ENCODE data around the gene CHST11.

Gene CHST11

DNA sequence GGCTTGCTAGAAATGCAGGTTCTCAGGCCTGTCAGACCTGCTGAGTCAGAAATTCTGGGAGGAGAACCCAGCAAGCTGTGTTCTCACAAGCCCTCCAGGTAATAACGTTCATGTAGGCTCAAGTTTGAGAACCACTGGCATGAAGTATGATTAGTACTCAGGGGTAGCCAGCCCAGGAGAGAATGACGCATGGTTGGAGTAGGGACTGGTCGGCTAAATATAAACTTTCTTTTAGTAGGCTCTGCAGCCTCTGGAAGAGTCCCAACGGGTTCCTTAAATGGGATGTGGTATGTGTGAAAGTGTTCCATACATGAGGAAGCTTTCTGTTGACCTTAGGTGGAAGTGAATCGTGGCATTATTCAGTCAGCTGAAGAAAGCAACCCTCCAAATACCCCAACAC is 292.0 kb downstream of the CHST11 start:
- no peak for DNase-seq

DNA sequence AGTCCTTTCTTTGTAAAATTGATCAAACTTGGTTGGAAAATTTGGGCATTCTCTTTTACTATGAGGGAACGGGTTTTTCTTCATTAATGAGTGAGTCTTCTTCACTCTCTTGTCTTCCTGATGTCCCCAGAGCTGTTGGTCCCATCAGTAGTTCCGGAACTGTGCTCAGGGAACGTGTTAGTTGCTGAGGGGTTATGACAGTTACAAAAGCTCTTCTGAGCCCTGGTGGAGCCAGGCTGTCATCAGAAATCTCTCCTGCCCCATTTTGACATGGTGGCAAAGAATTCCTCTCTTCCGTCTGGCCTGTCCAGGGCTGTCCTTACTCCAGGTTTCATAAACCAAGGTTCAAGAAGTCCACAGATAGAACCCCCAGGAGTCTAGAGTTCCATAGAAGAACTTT is 292.8 kb downstream of the CHST11 start:
- DNase-seq, result no peak

DNA sequence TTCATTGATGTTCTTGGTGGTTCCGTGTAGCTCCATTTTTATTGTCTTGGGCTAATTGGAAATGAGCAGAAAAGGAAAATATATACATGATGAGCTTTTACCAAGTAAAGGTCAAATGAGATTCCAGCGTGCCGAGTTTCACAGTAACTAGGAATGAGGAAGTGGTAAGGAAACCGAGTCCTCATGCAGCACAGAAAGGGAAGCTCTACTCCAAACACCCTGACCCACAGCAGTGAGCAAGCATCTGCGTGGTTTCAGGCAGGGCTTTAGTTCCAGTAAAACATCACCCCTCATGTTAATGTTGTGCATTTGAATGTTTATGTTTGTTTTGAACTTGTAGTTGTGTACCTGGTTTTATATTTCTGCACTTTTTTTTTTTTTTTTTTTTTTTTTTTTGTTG is 293.3 kb downstream of the CHST11 start:
- DNase-seq, result peak; percentile 23

DNA sequence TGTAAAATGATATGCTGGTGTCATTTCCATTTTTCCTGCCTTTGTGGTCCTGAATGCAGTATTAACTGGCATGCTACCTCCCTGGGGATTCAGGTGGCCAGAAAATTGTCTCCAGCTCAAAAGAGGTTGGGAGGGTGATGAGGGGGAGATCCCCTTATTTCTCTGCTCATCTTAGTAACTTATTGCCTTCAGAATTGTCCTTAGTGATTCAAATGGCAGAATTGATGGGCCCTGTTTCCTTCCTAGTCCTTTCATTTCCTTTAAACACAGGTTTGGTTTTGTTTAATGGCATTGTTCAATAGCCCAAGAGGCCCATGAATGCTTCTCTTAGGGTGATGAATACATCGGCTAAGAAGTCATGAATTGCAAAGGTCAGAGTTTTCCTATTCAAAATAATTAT is 294.4 kb downstream of the CHST11 start:
- no peak for DNase-seq

DNA sequence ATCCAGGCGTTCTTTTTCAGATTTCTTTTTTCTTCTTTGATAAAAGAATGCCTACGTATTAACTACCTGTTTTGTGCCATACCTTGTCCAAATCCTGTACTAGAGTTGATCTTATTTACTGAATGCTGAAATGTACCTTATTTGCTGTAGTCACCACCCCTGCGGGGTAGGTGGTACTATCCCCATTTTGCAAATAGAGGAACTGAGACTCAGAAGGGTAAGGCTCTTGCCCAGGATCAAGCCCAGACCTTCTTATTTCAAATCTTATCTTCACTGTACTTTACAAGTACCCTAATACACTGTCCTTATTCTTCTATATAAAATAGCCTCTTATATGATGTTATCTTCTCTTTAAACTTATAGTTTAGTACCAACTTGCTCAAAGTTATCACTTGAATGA is 294.8 kb downstream of the CHST11 start:
- DNase-seq, result no peak

DNA sequence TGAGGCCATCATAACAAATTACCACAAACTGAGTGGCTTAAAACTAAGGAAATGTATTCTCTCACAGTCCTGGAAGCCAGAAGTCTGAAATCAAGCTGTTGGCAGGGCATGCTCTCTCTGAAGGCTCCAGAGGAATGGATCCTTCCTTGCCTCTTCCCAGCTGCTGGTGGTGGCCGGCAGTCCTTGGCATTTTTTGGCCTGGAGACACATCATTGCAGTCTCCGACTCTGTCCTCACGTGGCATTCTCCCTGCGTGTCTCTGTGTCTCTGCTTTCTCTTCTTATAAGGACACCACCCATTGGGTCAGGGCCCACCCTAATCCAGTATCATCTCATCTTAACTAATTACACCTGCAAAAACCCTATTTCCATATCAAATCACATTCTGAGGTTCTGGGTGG is 295.3 kb downstream of the CHST11 start:
- DNase-seq, result no peak

DNA sequence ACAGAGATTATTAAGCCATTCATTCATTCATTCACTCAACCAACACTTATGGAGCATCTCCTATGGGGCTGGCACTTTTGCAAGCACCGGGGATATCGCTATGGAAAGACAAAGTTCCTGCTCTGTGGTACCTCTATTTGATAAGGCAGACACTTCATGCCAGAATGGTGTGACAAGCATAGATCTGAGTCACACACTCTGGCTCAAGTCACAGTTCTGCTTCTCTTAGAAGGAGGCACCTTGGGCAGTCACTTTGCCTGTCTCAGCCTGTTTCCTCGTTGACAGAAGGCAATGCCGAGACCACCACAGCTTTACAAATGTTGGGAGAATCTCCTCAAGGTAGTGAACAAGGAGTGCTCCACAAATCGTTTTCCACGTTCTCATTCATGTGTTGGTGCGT is 296.1 kb downstream of the CHST11 start:
- no peak for DNase-seq

DNA sequence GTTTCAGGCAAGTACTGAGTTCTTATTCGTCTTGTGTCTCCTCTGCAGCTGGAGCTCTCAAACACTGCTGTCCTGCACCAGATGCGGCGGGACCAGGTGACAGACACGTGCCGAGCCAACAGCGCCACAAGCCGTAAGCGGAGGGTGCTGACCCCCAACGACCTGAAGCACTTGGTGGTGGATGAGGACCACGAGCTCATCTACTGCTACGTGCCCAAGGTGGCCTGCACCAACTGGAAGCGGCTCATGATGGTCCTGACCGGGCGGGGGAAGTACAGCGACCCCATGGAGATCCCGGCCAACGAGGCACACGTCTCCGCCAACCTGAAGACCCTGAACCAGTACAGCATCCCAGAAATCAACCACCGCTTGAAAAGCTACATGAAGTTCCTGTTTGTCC is 300.2 kb downstream of the CHST11 start:
- no peak for DNase-seq

DNA sequence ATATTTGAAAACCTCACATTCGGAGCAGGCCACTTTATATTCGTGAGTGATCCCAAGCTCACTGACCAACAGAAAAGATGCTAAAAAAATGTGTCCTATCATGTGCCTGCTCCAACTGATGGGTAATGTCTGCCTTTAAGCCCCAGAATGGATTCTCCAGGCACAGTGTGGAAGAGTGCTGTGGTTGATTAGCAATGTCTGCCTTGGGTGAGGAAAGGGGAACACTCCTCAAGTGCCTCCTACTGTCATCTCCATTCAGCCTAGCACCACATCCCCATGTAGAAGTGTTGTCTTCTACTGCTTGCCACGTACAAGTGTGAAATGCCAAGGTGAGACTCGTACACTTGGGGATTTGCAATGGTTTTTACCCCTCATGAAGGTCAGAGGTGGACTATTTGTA is 302.0 kb downstream of the CHST11 start:
- DNase-seq, result no peak

DNA sequence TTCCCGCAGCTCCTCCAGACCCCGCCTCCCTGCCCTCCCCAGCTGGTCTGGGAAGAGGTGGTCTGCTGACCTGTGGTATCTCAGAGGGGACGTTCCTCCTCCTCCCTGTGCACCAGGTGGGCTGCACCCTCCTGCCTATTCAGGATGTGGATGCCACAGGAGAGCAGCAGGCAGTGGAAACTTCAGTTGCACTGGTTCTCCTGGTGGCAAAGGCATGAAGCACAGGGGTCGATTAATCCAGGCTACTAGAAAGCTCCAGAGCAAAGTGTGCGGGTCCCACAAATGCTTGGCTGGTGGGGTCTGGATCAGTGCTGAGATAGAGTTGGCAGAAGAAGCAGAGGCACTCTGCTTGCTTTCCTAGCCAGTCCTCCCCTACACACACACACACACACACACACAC is 304.3 kb downstream of the CHST11 start:
- no peak for DNase-seq

DNA sequence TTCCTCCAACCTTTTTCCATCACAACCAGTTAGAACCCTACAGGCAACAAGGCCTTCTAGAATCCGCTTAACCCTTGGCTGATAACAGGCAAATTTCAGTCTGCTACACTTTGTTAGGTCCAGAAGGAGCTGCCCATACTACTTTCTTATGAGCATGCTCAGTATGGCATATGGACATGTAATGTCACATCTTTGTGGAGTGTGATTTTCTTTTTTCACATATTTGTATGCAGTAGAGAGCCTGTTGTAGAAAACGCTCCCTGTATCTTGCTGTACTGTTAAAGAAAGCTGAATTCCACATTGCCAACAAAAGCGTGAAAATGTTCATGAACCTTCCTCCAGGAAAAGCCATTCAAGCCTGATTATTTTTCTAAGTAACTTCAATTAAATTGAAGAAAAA is 304.9 kb downstream of the CHST11 start:
- DNase-seq, result no peak

DNA sequence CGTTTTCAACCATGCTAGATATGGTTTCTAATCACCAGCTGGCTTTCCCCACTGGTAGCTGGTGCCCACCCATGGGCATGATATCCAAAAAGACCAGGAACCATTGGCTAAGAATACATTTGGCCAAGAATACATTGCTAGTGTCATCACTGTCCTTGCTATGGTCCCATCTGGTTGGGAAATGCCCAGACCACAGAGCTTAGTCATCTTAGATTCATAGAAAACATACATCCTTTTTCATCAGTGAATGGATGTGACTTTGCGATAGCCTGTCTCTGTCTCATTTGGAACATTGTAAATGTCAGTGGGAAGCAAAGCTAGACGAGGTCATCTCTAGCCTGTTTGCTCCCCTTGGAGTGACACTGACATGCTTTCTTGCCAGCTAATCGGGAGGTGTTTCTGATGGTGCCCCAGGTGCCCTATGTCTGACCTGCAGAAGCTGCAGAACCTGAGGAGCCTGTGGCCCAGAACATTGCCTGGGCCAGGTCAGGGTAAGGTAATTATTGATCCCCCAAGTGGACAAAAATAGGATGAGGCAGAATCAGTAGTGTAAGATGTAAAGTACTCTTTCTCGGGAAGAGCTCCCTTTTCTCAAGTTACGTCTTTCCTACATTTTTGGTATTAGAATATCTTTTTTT is 306.5 kb downstream of the CHST11 start:
- no peak for DNase-seq

DNA sequence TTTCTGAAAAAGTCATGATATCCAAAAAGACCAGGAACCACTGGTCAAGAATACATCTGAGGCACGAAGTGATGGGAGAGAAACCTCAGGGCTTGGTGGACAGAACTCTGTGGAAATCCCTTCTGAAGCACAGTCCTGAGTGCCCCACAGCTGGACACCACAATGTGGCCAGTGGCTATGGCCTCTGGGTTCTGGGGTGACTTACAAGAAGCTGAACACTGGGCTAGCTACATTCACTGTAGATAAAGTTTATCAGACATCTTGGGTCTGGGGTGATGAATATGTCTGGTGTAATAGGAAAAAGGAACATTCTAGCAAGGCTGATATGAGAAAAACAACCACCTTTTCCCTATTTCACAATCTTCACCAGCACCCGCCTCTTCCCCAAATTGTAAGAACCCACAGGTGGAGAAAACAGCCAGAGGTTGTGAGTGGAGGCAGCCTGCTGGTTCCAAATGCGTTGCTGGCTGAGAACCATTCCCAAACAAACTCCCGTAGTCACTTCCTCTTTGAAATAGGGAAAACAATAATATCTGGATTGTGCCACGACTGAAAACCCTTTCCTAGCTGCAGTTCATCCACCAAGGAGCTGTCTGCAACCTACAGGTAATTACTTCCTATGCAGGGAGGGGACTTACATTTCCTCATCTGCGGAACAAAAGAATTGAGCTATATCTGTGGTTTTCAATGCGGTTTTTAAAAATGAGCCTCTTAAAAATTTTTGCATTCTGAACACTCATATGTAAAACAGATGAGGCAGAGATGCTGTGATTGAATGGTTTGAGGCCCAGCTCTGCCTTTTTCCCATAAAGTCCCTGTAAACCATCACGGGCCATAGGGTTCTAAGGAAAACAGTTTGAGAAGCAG is 307.7 kb downstream of the CHST11 start:
- DNase-seq, result peak; percentile 28

DNA sequence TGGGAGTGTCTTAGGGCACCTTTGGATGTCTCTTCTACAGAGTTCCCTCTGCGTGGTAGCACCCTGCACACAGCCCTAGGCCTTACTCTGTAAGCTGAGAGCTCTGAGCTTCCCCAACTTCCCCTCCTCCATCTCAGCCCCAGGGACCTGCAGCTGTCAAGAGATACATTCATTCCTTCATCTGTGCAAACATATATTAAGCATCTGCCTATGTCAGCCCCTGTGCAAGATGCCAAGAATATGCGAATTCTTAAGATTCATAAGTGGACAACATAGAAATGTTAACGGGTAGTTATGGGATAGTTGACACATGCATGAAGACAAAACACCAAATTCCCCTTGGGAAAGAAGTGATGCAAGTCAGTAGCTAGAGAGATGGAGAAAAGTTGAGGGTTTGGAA is 310.5 kb downstream of the CHST11 start:
- no peak for DNase-seq

DNA sequence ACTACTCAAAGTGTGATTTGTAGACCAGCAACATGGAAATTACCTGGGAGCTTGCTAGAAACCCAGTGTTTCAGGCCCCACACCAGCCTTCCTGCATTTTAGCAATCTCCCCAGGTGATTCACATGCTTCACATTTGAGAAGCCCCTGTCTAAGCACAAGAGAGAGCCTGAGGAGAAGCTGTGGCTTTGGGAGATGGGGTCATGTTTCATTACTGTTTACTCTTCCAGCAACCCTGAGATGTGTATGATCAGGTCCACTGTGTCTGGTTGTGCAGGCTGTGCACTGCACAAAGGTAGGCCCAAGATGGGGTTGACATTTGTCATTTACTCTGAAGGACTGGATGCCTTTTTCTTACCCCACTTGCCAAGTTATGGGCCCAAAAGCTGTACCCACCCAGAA is 311.3 kb downstream of the CHST11 start:
- DNase-seq, result no peak

DNA sequence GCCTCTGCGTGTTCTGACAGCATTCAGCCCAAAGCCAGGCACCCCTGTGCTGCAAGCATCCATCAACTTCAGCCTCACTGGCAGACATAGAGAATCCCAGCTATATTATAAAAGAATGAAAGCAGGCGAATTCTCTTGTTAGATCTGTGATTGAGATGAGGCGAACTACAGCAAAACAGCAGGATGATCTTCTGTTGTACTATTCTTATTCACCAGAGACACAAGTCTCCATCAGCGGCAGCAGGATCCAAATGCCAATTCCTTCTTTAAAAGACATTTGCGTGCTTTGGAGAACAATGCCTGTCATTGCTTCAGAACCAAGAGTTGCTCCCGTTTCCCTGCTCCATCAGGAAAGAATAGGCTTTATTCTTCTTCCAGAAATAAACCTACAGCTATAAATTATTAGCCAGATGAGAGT is 312.4 kb downstream of the CHST11 start:
- no peak for DNase-seq

DNA sequence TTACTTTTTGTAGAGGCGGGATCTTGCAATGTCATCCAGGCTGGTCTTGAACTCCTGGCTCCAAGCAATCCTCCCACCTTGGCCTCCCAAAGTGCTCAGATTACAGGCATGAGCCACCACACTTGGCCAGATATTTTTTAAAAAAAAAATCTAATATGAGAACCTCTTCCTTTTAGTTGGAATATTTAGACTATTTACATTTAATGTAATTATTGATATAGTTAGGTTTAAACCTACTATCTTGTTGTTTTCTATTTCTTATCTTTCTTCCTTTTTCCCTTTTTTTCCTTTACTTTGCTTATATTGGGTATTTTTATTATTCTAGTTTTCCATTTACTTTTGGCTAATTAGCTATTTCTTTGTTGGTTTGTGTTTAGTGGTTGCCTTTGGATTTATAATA is 315.6 kb downstream of the CHST11 start:
- no peak for DNase-seq

DNA sequence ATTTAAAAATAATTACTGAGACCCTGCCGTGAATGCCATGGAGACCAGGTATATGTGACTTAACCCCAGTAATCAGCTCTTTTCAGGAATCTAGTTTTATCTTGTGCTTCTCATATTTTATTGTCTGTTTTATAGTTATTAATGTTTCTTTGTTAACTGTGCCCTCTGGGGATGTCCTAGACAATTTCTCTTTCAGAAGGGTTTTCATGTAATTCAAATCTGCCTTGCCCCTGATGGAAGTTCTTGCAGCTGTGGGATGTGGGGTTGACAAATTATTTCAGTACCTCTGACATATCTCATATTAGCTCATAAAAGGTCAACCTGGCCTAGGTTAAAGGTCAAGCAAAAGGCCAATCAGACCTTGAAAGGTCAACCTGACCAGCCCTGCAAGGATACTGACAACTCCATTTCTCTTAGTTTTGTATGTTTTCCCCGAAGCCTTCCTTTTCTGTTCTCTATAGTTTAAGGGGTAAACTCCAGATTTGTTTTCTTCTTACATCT is 319.0 kb downstream of the CHST11 start:
- no peak for DNase-seq

DNA sequence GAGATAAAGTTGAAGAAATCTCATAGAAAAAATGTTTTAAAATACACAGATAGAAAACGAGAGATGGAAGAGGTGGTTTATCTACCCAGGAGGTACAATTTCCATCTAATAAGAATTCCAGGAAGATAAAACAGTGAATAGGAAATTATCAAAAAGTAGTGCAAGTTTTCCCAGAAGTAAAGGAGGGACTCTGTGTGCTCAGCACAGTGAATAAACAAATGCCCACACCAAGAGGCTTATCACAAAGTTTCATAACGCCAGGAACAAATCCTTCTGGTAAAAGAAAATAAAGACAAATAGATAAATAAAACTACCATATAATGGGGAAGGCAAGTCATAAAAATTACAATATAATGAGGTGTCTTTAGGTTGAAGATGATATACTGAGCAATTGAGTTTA is 322.4 kb downstream of the CHST11 start:
- no peak for DNase-seq

DNA sequence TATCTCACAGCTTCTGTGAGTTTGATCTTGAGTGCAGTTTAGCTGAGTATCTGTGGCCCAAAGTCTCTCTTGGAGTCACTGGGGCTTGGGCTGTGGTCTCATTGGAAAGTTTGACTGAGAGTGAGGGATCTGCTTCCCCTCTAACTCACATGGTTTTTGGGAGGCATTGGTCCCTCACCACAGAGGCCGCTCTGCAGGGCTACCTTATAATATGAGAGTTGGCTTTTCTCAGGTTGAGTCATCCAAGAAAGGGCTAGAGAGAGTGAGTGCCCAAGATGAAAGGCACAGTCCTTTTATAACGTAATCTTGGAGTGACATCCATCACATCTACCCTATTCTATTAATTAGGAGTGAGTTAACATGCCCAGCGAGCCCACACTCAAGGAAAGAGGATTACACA is 325.5 kb downstream of the CHST11 start:
- no peak for DNase-seq

DNA sequence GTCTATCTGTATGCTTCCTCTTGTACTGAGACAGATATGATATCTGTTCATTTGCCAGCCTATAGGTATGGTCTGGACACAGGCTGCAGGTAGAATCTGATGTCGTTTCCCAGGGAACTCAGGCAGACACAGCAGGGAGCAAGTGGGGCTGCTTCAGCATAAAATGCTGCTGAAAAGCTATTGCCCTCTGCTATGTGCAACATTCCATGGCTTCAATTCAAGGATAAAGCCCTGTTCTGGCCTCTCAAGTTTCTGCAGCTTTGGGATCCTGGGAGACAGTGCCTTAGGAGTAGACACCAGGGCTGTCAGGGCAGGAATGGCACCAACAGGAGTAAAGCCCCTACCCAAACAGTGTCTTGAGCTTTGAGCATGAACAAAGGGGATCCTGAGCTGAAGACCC is 327.8 kb downstream of the CHST11 start:
- no peak for DNase-seq

DNA sequence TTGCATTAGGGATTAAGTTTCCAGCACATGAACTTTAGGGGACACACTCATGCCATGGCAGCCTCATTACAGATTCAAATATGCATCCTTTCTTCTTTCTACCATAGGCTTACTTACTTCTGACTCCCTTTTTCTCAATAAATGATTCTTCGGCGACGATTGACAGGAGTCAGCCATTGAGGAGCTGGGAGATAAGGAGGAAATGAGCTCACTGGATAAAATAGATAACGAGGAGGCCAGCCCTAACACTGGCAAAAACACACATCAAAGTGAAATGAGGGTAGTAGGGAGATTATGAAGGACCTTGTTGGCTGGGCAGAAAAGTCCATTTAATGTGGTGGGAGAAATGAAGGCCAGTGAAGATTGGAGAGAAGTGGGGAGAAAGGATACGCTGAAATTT is 329.1 kb downstream of the CHST11 start:
- DNase-seq, result no peak

DNA sequence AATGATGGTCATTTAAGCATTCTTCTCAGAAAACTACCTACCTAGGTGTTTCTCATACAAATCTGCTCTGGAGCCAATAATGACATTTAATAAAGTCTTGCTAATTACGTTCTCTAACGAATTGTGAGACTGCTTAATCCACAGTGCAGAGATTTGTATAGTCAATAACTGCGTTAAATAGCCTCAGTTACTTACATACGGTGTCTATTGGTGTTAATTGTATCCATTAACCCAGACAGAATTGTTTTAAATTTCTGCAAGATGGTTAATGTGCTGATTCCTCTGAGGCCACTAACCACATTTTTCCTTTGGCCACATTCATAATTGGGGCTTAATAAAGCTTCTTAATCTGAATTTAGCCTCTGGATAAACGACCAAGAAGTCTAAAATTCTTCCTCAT is 329.6 kb downstream of the CHST11 start:
- no peak for DNase-seq

DNA sequence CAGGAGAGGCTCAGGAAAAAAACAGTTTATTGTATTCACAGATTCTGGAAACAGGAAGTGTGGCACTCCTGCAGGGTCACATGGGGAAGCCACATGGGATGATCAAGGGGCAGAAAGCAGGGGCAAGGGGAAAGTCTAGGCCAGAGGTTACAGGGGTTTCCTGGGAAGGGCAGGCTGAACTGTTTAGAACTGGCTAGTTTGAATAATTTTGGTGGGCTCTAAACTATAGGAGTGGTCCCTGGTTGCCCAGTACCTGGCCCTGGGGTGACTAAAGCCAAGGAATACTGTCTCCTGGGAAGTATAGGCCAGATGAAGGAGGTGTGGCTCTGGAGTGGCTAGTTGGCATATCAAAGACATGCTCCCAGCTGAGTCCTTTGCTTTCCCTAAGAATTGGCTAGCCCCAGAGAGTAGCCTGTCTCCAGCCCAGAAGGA is 332.1 kb downstream of the CHST11 start:
- no peak for DNase-seq
